Esophagus squamous epithelium (tissue), 5 donors: ENCODE data around the gene ELOVL2. TPM values are rescaled to one million over a fixed set of nuclear protein-coding genes. Genes with fewer than 3 reads are reported as not detected.
"Not testable (repeated sequence)": the region's sequence is repeated elsewhere in the genome, so short reads cannot be mapped to it uniquely, and the experiment has no call there.

Experiments
- DNase-seq: peaks from one replicate; lab custom pipeline; 2025; lab: John Stamatoyannopoulos, UW
- H3K27ac ChIP-seq, 4 donors: fragments of 200-600 bp; sonication (generic); one replicate each; pipeline ENCODE4 v1.5.1; 2016 to 2019; ENCODE audit warnings: mild to moderate bottlenecking in 1 of 4
- H3K27me3 ChIP-seq, 4 donors: fragments of 200-600 bp; sonication (generic); 1 replicate in 3 of 4; 2 replicates in 1 of 4; pipeline versions ENCODE4 v1.5.1 to v1.6.0; 2017 to 2021; ENCODE audit warnings: antibody characterized with exemption in 1 of 4
- H3K36me3 ChIP-seq, 3 donors: fragments of 200-600 bp; sonication (generic); one replicate each; pipeline ENCODE4 v1.5.1; 2016 to 2019
- H3K4me1 ChIP-seq, 3 donors: fragments of 200-600 bp; sonication (generic); one replicate each; pipeline ENCODE4 v1.5.1; 2017 to 2019
- H3K4me3 ChIP-seq, 4 donors: fragments of 200-600 bp; sonication (generic); 1 replicate in 3 of 4; 2 replicates in 1 of 4; pipeline ENCODE4 v1.5.1; 2016 to 2019; ENCODE audit warnings: mild to moderate bottlenecking in 2 of 4, moderate library complexity in 1 of 4
- H3K9me3 ChIP-seq, 3 donors: fragments of 200-600 bp; sonication (generic); one replicate each; pipeline ENCODE4 v1.5.1; 2016 to 2019
- POLR2A ChIP-seq, 4 donors: fragments of 450-650 bp; IDR thresholded peaks; one replicate each; pipeline ENCODE4 v1.6.1; 2017; ENCODE audit warnings: antibody characterized with exemption in 4 of 4, mild to moderate bottlenecking in 4 of 4, moderate library complexity in 3 of 4
- whole genome bisulfite sequencing, 2 donors: methylation state at CpG; one replicate each; pipeline ENCODE4 v1.1.5; 2018; 5-methylcytosine and 5-hydroxymethylcytosine counted together
- intact Hi-C: fragments of 100-400 bp; cut with DNase I; formaldehyde crosslinking; loops from one replicate; pipeline ENCODE4 v1.15.0; 2022
- total RNA-seq, 4 donors: library from RNA; depleted of rRNA; stranded (reverse); fragments of >200 nt; gene quantifications; one replicate each; pipeline ENCODE4 v1.1.0, GENCODE V29; 2016
- TF ChIP-seq, protein P1 (sequence below), 6 experiments: fragments of 450-650 bp in 4 of 6; fragments of 200-600 bp in 2 of 6; sonication (generic) in 2 of 6; IDR thresholded peaks; one replicate each; pipeline ENCODE4 v1.5.1; 2016 to 2019; ENCODE audit warnings: antibody characterized with exemption in 6 of 6, mild to moderate bottlenecking in 4 of 6, moderate library complexity in 4 of 6
- donor health status: DM: yes; HTN: yes; CAD: no.

Gene ELOVL2, protein sequence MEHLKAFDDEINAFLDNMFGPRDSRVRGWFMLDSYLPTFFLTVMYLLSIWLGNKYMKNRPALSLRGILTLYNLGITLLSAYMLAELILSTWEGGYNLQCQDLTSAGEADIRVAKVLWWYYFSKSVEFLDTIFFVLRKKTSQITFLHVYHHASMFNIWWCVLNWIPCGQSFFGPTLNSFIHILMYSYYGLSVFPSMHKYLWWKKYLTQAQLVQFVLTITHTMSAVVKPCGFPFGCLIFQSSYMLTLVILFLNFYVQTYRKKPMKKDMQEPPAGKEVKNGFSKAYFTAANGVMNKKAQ
- under 1 TPM in 3 of 4 donors, not detected in 1; 0.06 to 0.38 (median 0.18) TPM for total RNA-seq

DNA sequence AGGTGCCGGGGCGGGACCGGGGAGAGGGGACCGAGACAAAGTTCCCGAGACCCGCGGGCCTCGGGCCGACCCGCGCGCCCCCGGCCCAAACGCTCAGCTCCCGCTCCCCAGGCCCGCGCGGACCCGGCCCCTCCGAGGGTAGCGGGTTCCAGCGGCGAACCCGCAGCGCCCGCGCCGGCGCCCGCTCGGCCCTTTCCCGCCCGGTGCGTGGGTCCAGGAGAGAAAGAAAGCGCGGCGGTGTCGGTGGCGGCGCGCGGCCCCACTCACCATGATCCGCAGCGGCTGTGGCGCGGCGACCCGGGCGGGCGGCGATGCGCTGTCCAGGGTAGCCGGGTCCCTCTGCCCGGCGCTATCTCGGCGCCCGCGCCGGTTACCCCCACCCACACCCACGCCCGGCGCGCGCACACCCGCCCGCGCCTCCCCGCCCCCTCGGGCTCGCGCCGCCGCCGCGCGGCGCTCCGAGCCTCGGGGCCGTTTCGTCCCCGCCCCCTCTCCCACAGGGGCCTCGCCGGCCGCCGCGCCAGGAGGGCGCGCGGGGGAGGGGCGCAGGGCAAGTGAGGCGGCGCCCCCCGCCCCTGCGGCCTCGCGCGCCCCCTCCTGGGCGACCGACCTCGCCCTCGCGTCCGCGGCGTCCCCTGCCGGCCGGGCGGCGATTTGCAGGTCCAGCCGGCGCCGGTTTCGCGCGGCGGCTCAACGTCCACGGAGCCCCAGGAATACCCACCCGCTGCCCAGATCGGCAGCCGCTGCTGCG is at the start of gene ELOVL2:
Gene ELOVL2 (minus strand): TSS at position 345 of the 751 bp plus-strand sequence. CDS start 75 bp downstream, at position 270.
- H3K9me3 ChIP-seq = no peaks in the 10 kb centered on the region
- intact Hi-C loops = no loop called here
- no peaks in the 10 kb centered on the region for H3K36me3 ChIP-seq
- H3K4me3 ChIP-seq = peak within 1 kb of the TSS; percentile 31 to 74 (median 45)
- WGBS, 2 donors = no CpG with 5 or more reads among the region's 124 CpGs
- no peak within 1 kb of the TSS for H3K27ac ChIP-seq
- no peak for DNase-seq
- peaks cover 6 to 86% (median 18%) of the 10 kb centered on the region in 4 donors for H3K27me3 ChIP-seq
- TF ChIP-seq, protein P1, sequence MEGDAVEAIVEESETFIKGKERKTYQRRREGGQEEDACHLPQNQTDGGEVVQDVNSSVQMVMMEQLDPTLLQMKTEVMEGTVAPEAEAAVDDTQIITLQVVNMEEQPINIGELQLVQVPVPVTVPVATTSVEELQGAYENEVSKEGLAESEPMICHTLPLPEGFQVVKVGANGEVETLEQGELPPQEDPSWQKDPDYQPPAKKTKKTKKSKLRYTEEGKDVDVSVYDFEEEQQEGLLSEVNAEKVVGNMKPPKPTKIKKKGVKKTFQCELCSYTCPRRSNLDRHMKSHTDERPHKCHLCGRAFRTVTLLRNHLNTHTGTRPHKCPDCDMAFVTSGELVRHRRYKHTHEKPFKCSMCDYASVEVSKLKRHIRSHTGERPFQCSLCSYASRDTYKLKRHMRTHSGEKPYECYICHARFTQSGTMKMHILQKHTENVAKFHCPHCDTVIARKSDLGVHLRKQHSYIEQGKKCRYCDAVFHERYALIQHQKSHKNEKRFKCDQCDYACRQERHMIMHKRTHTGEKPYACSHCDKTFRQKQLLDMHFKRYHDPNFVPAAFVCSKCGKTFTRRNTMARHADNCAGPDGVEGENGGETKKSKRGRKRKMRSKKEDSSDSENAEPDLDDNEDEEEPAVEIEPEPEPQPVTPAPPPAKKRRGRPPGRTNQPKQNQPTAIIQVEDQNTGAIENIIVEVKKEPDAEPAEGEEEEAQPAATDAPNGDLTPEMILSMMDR (IDR thresholded peaks at IDR 0.05) = peak in 4 of 6 experiments; percentile 16 to 71 (median 27)
- no peak for TF ChIP-seq POLR2A (IDR thresholded peaks at IDR 0.05)
- H3K4me1 ChIP-seq = peaks cover 0 to 20% (median 11%) of the 10 kb centered on the region in 3 donors

DNA sequence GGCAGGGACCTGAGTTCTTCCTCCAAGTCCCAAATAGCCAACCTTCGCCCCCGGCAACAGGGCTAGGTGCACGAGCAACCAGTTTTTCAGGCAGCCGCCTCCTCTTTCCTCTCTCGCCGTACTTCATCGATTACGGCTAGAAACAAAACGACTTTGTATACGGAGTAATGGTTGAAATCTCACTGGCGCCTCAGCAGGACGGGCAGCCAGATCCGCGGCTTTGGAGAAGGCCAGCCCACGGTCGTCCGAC is 49.2 kb upstream of the ELOVL2 start:
- WGBS, 2 donors = no CpG with 5 or more reads among the region's 17 CpGs
- Histone ChIP-seq H3K27me3 (no peaks in the 10 kb centered on the region), H3K4me3 (peak overlapping the region; percentile 80 to 100 (median 92)), H3K9me3 (no peaks in the 10 kb centered on the region), H3K4me1 (peaks cover 5 to 30% (median 15%) of the 10 kb centered on the region in 3 donors), H3K36me3 (peaks cover 0 to 5% (median 0%) of the 10 kb centered on the region in 3 donors), H3K27ac (peak overlapping the region; percentile 97 to 100 (median 99))
- no peak for TF ChIP-seq POLR2A (IDR thresholded peaks at IDR 0.05)
- TF ChIP-seq, protein P1 (IDR thresholded peaks at IDR 0.05) = no peak
- no peak for DNase-seq
- intact Hi-C loops = no loop called here

DNA sequence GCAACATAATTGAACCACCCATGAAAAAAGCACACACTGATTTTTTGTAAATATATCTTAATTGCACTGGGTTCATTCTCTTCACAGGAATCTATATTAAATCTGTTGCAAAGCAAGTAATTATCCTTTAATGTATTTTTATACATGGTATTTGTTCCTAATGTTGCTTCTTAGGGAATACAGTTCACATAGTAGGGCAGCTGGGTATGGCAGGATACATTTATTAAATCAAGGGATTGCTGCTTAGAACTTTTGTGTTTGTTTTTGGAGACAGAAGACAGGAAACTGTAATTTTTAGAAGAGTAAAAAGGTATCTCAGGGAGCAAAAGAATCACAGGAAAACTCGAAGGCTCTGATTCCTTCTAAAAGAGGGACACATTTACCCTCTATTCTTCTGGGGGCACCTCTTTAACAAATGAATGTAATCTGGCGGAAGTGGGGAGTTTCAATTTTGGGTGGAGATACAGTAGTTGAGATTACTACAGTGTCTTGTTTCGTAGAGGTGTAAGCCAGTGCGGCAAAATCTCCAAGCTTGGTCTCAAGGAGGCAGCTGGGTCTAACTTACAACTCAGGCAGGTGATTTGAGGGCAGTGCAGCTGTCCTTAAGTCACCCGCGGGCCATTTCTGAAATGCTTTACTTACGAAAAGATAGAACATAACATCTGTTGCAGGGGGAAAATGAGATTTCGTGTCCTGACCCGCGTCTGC is 48.7 kb upstream of the ELOVL2 start:
- intact Hi-C loops = no loop called here
- WGBS, 2 donors = 2 to 5% methylated on average over 9 to 10 of the region's 10 CpGs
- Histone ChIP-seq H3K36me3 (peaks cover 0 to 5% (median 0%) of the 10 kb centered on the region in 3 donors), H3K4me3 (peak overlapping the region; percentile 80 to 100 (median 92)), H3K9me3 (no peaks in the 10 kb centered on the region), H3K27me3 (no peaks in the 10 kb centered on the region), H3K27ac (peak overlapping the region; percentile 97 to 100 (median 99)), H3K4me1 (peaks cover 5 to 30% (median 15%) of the 10 kb centered on the region in 3 donors)
- no peak for DNase-seq
- no peak for TF ChIP-seq POLR2A (IDR thresholded peaks at IDR 0.05)
- TF ChIP-seq, protein P1 (IDR thresholded peaks at IDR 0.05) = no peak

DNA sequence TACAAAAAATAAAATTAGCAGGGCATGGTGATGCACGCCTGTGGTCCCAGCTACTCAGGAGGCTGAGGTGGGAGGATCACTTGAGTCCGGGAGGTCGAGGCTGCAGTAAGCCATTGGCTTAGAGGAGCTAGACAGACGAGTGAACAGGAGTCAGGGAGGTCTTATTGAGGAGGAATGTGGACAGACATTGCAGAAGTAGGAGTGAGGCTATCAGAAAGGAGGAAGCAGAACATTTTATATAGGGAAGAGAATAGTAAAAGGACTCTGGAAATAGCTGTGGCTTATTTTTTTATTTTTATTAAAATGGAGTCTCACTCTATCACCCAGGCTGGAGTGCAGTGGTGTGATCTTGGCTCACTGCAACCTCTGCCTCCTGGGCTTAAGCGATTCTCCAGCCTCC is 47.0 kb upstream of the ELOVL2 start:
- H3K27me3 ChIP-seq, H3K9me3 ChIP-seq, DNase-seq, H3K36me3 ChIP-seq, intact Hi-C loops, H3K4me3 ChIP-seq, H3K27ac ChIP-seq: not testable (repeated sequence)
- 80 to 88% methylated on average over 5 of the region's 5 CpGs for WGBS, 2 donors
- H3K4me1 ChIP-seq = peaks cover 5 to 24% (median 15%) of the 10 kb centered on the region in 3 donors

DNA sequence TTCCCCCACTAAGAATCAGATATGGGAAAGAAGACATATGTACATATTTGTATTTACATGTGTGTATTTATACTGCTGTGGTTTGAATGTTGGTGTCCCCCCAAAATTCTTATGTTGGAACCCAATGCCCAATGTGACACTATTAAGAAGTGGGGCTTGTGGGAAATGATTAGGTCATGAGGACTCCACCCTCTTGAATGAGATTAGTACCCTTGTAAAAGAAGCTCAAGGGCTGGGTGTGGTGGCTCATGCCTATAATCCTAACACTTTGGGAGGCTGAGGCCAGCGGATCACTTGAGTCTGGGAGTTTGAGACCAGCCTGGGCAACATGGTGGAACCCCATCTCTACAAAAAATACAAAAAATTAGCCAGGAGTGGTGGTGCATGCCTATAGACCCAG is 45.6 kb upstream of the ELOVL2 start:
- intact Hi-C loops = no loop called here
- 43 to 60% methylated on average over 1 of the region's 1 CpG for WGBS, 2 donors
- peaks cover 0 to 10% (median under 1%) of the 10 kb centered on the region in 3 donors for H3K4me1 ChIP-seq

DNA sequence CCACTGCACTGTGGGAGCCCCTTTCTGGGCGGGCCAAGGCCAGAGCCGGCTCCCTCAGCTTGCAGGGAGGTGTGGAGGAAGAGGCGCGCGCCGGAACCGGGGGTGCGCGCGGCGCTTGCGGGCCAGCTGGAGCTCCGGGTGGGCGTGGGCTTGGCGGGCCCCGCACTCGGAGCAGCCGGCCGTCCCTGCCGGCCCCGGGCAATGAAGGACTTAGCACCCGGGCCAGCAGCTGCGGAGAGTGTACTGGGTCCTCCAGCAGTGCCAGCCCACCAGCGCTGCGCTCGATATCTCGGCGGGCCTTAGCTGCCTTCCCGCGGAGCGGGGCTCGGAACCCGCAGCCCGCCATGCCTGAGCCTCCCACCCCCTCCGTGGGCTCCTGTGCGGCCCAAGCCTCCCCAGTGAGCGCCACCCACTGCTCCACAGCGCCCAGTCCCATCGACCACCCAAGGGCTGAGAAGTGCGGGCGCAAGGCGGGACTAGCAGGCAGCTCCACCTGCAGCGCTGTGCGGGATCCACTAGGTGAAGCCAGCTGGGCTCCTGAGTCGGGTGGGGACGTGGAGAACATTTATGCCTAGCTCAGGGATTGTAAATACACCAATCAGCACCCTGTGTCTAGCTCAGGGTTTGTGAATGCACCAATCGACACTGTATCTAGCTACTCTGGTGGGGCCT is 43.2 kb upstream of the ELOVL2 start:
- H3K36me3 ChIP-seq, H3K27me3 ChIP-seq, H3K4me3 ChIP-seq, H3K27ac ChIP-seq, DNase-seq, H3K9me3 ChIP-seq, intact Hi-C loops, H3K4me1 ChIP-seq: not testable (repeated sequence)
- 100% methylated on average over 2 to 7 of the region's 47 CpGs for WGBS, 2 donors

More for the DNA sequence above, 45.6 kb upstream of the ELOVL2 start:
- Histone ChIP-seq H3K27ac (no peak overlapping the region), H3K36me3 (no peaks in the 10 kb centered on the region), H3K9me3 (no peaks in the 10 kb centered on the region), H3K4me3 (no peak overlapping the region), H3K27me3 (peaks cover 0 to 1% (median 0%) of the 10 kb centered on the region in 4 donors)
- no peak for DNase-seq
- TF ChIP-seq, protein P1 (IDR thresholded peaks at IDR 0.05) = no peak
- TF ChIP-seq POLR2A (IDR thresholded peaks at IDR 0.05) = no peak
